Upper lobe of left lung (tissue), 4 donors: Measurements from ENCODE around the gene SEMA3A.

ENCODE experiments used
- CTCF ChIP-seq, 6 experiments: fragments of 450-650 bp in 4 of 6; fragments of 200-600 bp in 2 of 6; sonication (generic) in 2 of 6; IDR thresholded peaks; one replicate each; pipeline ENCODE4 v1.5.1; 2016 to 2019; ENCODE audit warnings: antibody characterized with exemption in 6 of 6
- EP300 ChIP-seq, 4 donors: sonication (generic); formaldehyde crosslinking; IDR thresholded peaks; one replicate each; pipeline ENCODE4 v1.5.1; 2017; ENCODE audit warnings: antibody characterized with exemption in 4 of 4, control low read depth in 2 of 4
- POLR2A ChIP-seq, 4 donors: fragments of 450-650 bp; IDR thresholded peaks; one replicate each; pipeline ENCODE4 v1.5.1; 2016 to 2017; ENCODE audit warnings: antibody characterized with exemption in 4 of 4, mild to moderate bottlenecking in 2 of 4

GRCh38 chr7:84161398-84161797 is 33.2 kb downstream of the SEMA3A start:
- TF ChIP-seq CTCF (IDR thresholded peaks at IDR 0.05), result no peak
- TF ChIP-seq EP300 (IDR thresholded peaks at IDR 0.05), result no peak
- TF ChIP-seq POLR2A (IDR thresholded peaks at IDR 0.05), result no peak
